Psoas muscle (tissue), 8 donors: Measurements from ENCODE around the gene PAFAH2. TPM values are rescaled to one million over a fixed set of nuclear protein-coding genes. Genes with fewer than 3 reads are reported as not detected.

Source experiments
- ATAC-seq, 4 donors: fragments of 200-7000 bp; cut with Tn5 transposase; one replicate each; pipeline ENCODE4 v1.9.1; 2020; ENCODE audit warnings: moderate library complexity in 3 of 4, mild to moderate bottlenecking in 2 of 4
- DNase-seq, 2 donors: peaks; one replicate each; pipeline ENCODE4 v3.0.0-alpha.2; 2020
- H3K27ac ChIP-seq: fragments of 200-600 bp; one replicate; pipeline ENCODE4 v1.8.0; 2022
- H3K27me3 ChIP-seq, 3 donors: fragments of 200-600 bp in 1 of 3; one replicate each; pipeline versions ENCODE4 v1.6.1 to v1.8.0; 2013 to 2022; ENCODE audit warnings: low read length in 2 of 3, mild to moderate bottlenecking in 2 of 3, moderate library complexity in 1 of 3; ENCODE audit not compliant: insufficient read depth in 3 of 3
- H3K36me3 ChIP-seq, 2 donors: fragments of 200-600 bp in 1 of 2; one replicate each; pipeline versions ENCODE4 v1.6.1 to v1.8.0; 2013 to 2022; ENCODE audit warnings: low read depth in 1 of 2, mild to moderate bottlenecking in 1 of 2, moderate library complexity in 1 of 2; ENCODE audit not compliant: insufficient read depth in 1 of 2
- H3K4me1 ChIP-seq: fragments of 200-600 bp; one replicate; pipeline ENCODE4 v1.8.0; 2022
- H3K4me3 ChIP-seq: fragments of 200-600 bp; one replicate; pipeline ENCODE4 v1.8.0; 2022; ENCODE audit warnings: mild to moderate bottlenecking
- H3K9me3 ChIP-seq: fragments of 200-600 bp; one replicate; pipeline ENCODE4 v1.8.0; 2022
- WGBS, 3 donors: extraction: QIAGEN DNeasy Blood & Tissue Kit; methylation state at CpG; one replicate each; pipeline versions ENCODE4 v1.1.6 to v1.1.7; 2013; 5-methylcytosine and 5-hydroxymethylcytosine counted together
- intact Hi-C, 2 donors: fragments of 100-400 bp; cut with DNase I; formaldehyde crosslinking; loops; one replicate each; pipeline versions ENCODE4 v1.11.0 to v1.14.2; 2022
- long read RNA-seq, 2 donors: library from polyadenylated mRNA; unstranded; transcript quantifications; one replicate each; pipeline ENCODE4 v2.0.0, GENCODE V29; 2021
- polyA plus RNA-seq, 3 donors: library from polyadenylated mRNA; stranded (reverse); fragments of 200-250 nt; gene quantifications; one replicate each; pipeline ENCODE4 v1.2.3, GENCODE V29; 2013
- total RNA-seq, 4 donors: library from RNA; stranded (reverse); fragmentation: NEBNext Ultra II Directional in 2 of 4; extraction: Animal tissue kit (Norgen Biotek cat#: 25700) in 2 of 4; gene quantifications; one replicate each; pipeline versions ENCODE4 v1.2.1 to v1.2.4, GENCODE V29; 2021 to 2023
- TF ChIP-seq, protein P1 (sequence below): fragments of 200-600 bp; IDR thresholded peaks from one replicate; pipeline ENCODE4 v1.8.0; 2022; ENCODE audit warnings: antibody characterized with exemption
- donor health status: healthy with polysubstance abuse.
- donor health status: DM: no; HTN: no; CAD: no; lungs with moderate emphysema.
- donor health status: Bipolar disorder and iron deficiency.
- donor health status: healthy.
- donor health status: DM: yes; HTN: yes; CAD: no.
- donor health status: DM: no; HTN: no; CAD: no.
- donor health status: DM: no; HTN: no; CAD: no.
- donor health status: DM: yes; HTN: yes; CAD: no.

The PAFAH2 gene
- total RNA-seq (10 to 100 TPM in 3 of 4 donors, 1 to 10 TPM in 1; 5.5 to 15.8 (median 13.3) TPM), polyA plus RNA-seq (10 to 100 TPM in 1 of 3 donors, 1 to 10 TPM in 2; 5.1 to 30.1 (median 8.8) TPM)
- long read RNA-seq, donor 1, partial matches to known transcripts: 0 of 5 reads
- long read RNA-seq, donor 1, other reads (novel, unspliced or antisense): 1 of 5 reads
- long read RNA-seq, donor 2, transcript PAFAH2-201 (11 exons, 3,581 nt): major isoform, 5 of 30 reads
- long read RNA-seq, donor 2, partial matches to known transcripts: 7 of 30 reads
- long read RNA-seq, donor 2, other reads (novel, unspliced or antisense): 17 of 30 reads

DNA sequence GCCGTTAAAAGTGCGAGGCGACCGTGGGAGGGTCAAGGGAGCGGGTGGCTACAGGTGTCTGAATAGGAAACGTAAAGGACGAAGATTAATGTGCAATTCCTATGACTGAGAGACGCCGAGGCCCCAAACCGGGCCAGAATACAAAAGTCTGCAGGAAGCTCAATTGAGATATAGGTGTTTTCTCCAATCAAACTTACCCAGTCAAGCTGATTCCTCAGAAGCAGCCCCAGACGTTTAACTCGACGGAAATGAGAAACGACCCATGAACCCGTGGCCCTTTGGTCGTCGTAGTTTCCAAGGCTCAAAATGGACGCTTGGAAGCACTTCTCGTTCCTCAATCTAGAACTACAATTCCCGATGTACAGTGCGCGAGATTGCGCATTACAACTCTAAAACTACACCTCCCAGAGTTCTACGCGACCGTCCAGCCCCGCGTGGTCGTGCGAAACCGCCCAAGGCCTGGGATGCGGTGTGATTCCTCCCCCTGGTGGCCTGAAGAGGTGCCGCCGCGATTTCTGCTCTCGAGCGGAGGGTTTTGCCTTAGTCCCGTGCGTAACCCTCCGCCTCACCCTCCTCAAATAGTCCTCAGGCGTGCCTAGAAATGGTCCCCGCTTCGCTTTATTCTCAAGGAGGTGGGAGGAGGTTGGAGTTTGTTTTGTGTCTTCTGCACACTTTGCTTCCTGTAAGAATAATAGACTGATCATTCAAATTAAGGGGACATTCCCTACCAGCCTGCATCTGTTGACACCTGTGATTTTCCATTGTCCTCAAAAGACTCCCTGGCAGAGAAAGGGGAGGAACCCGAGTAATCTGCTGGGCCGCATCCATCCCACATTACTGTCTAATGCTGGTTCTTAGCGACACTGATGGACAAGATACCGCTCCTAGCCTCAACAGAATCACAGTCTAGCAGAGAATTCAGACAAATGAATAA, at the start of gene PAFAH2:
PAFAH2 (minus strand) TSS at position 236 of the 934 bp plus-strand sequence. CDS start 7,247 bp downstream, outside the sequence.
- Histone ChIP-seq H3K4me3 (peak within 1 kb of the TSS; percentile 73), H3K4me1 (peaks cover 34% of the 10 kb centered on the region), H3K27me3 (no peaks in the 10 kb centered on the region), H3K27ac (peak within 1 kb of the TSS; percentile 86), H3K36me3 (peaks cover 0 to 5% of the 10 kb centered on the region in 2 donors), H3K9me3 (no peaks in the 10 kb centered on the region)
- 1% methylated on average over 47 of the region's 47 CpGs for WGBS, 3 donors
- intact Hi-C loops: loop anchor here (1.0 to 10.0 kb wide), 3 partner anchors 101 to 173 kb away; no protein-coding TSS in a partner anchor
- TF ChIP-seq, protein P1, sequence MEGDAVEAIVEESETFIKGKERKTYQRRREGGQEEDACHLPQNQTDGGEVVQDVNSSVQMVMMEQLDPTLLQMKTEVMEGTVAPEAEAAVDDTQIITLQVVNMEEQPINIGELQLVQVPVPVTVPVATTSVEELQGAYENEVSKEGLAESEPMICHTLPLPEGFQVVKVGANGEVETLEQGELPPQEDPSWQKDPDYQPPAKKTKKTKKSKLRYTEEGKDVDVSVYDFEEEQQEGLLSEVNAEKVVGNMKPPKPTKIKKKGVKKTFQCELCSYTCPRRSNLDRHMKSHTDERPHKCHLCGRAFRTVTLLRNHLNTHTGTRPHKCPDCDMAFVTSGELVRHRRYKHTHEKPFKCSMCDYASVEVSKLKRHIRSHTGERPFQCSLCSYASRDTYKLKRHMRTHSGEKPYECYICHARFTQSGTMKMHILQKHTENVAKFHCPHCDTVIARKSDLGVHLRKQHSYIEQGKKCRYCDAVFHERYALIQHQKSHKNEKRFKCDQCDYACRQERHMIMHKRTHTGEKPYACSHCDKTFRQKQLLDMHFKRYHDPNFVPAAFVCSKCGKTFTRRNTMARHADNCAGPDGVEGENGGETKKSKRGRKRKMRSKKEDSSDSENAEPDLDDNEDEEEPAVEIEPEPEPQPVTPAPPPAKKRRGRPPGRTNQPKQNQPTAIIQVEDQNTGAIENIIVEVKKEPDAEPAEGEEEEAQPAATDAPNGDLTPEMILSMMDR: peak; percentile 97
- peak; percentile 95 to 98 (median 96) for ATAC-seq
- peak; percentile 96 to 99 for DNase-seq

DNA sequence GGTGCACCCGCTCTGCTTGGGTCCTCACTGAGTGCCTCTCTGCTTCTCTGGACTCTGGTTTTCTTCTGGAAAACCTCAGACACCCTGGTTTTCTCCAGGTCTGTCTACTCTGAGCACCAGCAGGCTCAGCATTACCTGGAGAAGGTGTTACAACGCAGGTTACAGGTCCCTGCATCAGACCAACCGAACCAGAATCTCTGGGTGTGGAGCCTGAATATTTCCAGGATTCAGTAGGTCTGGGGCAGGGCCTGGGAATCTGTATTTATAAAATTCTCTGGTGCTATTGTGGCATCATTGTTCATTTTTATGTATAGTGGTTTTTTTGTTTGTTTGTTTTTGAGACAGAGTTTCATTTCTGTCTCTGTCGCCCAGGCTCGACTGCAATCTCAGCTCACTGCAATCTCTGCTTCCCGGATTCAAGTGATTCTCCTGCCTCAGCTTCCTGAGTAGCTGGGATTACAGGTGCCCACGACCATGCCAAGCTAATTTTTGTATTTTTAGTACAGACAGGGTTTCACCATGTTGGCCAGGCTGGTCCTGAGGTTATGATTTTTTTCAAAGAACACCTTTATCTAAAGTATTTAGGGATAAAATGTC, 49.5 kb upstream of the PAFAH2 start:
- intact Hi-C loops: no loop called here
- DNase-seq (no peak), ATAC-seq (peak in 3 of 4 donors; percentile 0 to 2 (median 1))
- Histone ChIP-seq H3K27ac (peak overlapping the region; percentile 88), H3K4me3 (no peak overlapping the region), H3K9me3 (no peaks in the 10 kb centered on the region), H3K36me3 (peaks cover 0 to 17% of the 10 kb centered on the region in 2 donors), H3K27me3 (peaks cover 0 to 8% (median 0%) of the 10 kb centered on the region in 3 donors), H3K4me1 (peaks cover 7% of the 10 kb centered on the region)
- 74 to 82% (median 78%) methylated on average over 7 of the region's 7 CpGs for WGBS, 3 donors
- TF ChIP-seq, protein P1: no peak

DNA sequence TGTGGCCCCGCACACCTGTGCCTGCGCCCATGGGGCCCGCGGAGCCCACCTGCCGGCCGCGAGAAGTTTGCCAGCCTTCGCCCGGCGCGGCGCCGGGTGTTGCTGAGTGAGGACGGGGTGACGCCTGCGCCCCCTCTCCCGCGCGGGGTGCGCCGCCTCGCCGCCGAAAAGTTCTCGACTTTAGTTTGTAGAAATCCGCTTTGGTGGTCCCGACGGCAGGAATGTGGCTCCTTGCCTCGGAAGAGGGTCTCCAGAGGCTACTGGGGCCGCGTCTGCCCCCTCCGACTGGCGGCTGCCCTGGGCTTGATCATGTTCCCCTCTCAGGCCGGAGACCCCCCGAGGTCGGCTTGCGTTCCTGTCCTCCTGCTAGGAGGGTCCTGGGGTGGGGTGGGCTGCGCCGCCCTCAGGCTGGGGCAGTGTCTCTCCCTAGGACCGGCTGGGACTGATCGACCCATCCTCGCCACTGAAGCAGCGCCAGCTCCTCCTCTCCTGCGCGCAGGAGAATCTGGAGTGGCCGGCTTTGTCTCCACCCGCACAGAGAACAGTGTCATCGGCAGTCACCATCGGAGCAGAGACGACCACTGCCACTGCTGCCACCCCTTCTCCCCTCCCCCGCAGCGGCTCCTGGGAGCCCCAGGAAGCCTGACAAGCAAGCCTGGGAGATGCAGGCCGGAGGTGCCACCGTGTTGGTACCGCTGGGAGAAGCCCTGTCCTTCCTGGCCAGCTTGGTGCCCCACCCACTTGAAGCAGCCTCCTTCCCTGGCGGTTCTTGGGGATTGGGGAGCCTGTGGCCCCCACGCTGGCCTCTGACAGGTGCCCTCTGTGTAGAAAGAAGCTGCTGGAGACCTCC, 48.6 kb upstream of the PAFAH2 start:
- Histone ChIP-seq H3K27ac (peak overlapping the region; percentile 88), H3K4me1 (peaks cover 7% of the 10 kb centered on the region), H3K9me3 (no peaks in the 10 kb centered on the region), H3K4me3 (peak overlapping the region; percentile 53), H3K36me3 (peaks cover 0 to 8% of the 10 kb centered on the region in 2 donors), H3K27me3 (peaks cover 0 to 8% (median 0%) of the 10 kb centered on the region in 3 donors)
- DNase-seq: peak in 1 of 2 donors; percentile 87
- ATAC-seq: peak; percentile 5 to 19 (median 10)
- 6 to 16% (median 7%) methylated on average over 49 to 57 of the region's 57 CpGs for WGBS, 3 donors
- intact Hi-C loops: no loop called here
- TF ChIP-seq, protein P1: no peak

DNA sequence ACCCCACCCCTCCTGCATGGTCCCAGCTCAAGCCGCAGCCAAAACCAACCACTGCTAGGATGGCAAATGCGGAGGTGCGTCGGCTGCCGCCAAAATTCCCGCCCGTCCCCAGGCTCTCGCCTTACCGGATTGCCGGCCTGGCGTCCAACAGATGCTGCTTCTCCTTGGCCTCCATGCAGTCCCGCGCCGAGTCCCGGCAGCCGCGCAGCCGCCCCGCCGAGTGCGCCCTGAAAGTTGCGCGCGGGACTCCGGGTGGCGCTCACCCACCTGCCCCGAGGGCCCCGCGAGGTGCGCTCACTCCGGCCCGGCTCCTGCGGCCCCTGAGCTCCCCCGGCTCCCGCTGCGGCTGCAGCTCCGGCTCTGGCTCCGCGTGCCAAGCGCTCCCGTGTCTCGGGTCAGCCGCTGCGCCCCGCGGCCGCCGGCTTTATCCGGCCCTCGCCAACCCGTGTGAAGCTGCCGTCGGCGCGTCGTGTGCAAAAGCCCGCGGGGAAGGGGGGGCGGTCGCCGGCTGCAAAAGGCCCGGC, 47.9 kb upstream of the PAFAH2 start, which contains the start of gene SLC30A2:
SLC30A2 (minus strand) TSS at position 397 of the 524 bp plus-strand sequence; CDS start at position 175, 222 bp downstream.
- H3K4me1 ChIP-seq: peaks cover 7% of the 10 kb centered on the region
- 0 to 1% (median 0%) methylated on average over 40 to 61 of the region's 62 CpGs for WGBS, 3 donors
- intact Hi-C loops: no loop called here
- peaks cover 0 to 8% (median 0%) of the 10 kb centered on the region in 3 donors for H3K27me3 ChIP-seq
- peak within 1 kb of the TSS; percentile 53 for H3K4me3 ChIP-seq
- DNase-seq (no peak), ATAC-seq (peak in 2 of 4 donors; percentile 1 to 42)
- TF ChIP-seq, protein P1: no peak
- no peaks in the 10 kb centered on the region for H3K9me3 ChIP-seq
- peak within 1 kb of the TSS; percentile 88 for H3K27ac ChIP-seq
- peaks cover 0 to under 1% of the 10 kb centered on the region in 2 donors for H3K36me3 ChIP-seq
